DND-41 (cell line): Measurements from ENCODE around the gene CCDC3.

Experiments
- ATAC-seq: fragments of 200-7000 bp; cut with Tn5 transposase; 3 replicates; pipeline ENCODE4 v1.9.1; 2021; ENCODE audit warnings: low read depth; ENCODE audit not compliant: insufficient read depth
- DNase-seq: peaks from one replicate; pipeline ENCODE4 v3.0.0-alpha.2; 2020
- H2AFZ ChIP-seq: 2 replicates; pipeline ENCODE4 v1.6.0; 2012; ENCODE audit warnings: low read depth, low read length
- H3K27ac ChIP-seq: 2 replicates; pipeline ENCODE4 v1.5.1; 2012; ENCODE audit warnings: low read length, inconsistent platforms
- H3K27me3 ChIP-seq: fragments of 200-600 bp; sonication (generic); 2 replicates; pipeline ENCODE4 v1.6.0; 2012; ENCODE audit warnings: low read length, mild to moderate bottlenecking, inconsistent platforms; ENCODE audit not compliant: insufficient read depth, poor library complexity
- H3K36me3 ChIP-seq: 2 replicates; pipeline ENCODE4 v1.5.1; 2012; ENCODE audit warnings: low read length, inconsistent platforms; ENCODE audit not compliant: insufficient read depth
- H3K4me1 ChIP-seq: 2 replicates; pipeline ENCODE4 v1.5.1; 2012; ENCODE audit warnings: mild to moderate bottlenecking, low read length; ENCODE audit not compliant: insufficient read depth
- H3K4me2 ChIP-seq: 2 replicates; pipeline ENCODE4 v1.6.0; 2012; ENCODE audit warnings: mild to moderate bottlenecking, moderate library complexity, low read length, inconsistent platforms; ENCODE audit not compliant: insufficient read depth
- H3K4me3 ChIP-seq, 2 experiments: fragments of 200-600 bp in 1 of 2; shearing (Covaris generic) in 1 of 2; 2 replicates each; pipeline ENCODE4 v1.5.1; 2012 to 2016; ENCODE audit warnings: inconsistent platforms in 2 of 2, low read length in 2 of 2, mild to moderate bottlenecking in 2 of 2, low read depth in 1 of 2, moderate library complexity in 1 of 2
- H3K79me2 ChIP-seq: 2 replicates; pipeline ENCODE4 v1.6.0; 2012; ENCODE audit warnings: low read length, inconsistent platforms; ENCODE audit not compliant: insufficient read depth
- H3K9ac ChIP-seq: 2 replicates; pipeline ENCODE4 v1.6.0; 2012; ENCODE audit warnings: low read depth, mild to moderate bottlenecking, inconsistent platforms, low read length, moderate library complexity
- H3K9me3 ChIP-seq: 2 replicates; pipeline ENCODE4 v1.5.1; 2012; ENCODE audit warnings: low read length, moderate library complexity, mild to moderate bottlenecking, inconsistent platforms; ENCODE audit not compliant: insufficient read depth, severe bottlenecking
- H4K20me1 ChIP-seq: 2 replicates; pipeline ENCODE4 v1.6.0; 2012; ENCODE audit warnings: low read length; ENCODE audit not compliant: insufficient read depth
- CTCF ChIP-seq: IDR thresholded peaks from 2 replicates; pipeline ENCODE4 v1.5.1; 2012; ENCODE audit warnings: borderline replicate concordance, low read length, moderate library complexity, mild to moderate bottlenecking; ENCODE audit not compliant: poor library complexity, severe bottlenecking; ENCODE audit errors: extremely low read depth
- EZH2 ChIP-seq: IDR thresholded peaks from 3 replicates; pipeline ENCODE4 v1.6.1; 2012; ENCODE audit warnings: borderline replicate concordance, low read depth, mild to moderate bottlenecking, moderate library complexity, low read length, inconsistent platforms; ENCODE audit not compliant: severe bottlenecking

Gene CCDC3

DNA sequence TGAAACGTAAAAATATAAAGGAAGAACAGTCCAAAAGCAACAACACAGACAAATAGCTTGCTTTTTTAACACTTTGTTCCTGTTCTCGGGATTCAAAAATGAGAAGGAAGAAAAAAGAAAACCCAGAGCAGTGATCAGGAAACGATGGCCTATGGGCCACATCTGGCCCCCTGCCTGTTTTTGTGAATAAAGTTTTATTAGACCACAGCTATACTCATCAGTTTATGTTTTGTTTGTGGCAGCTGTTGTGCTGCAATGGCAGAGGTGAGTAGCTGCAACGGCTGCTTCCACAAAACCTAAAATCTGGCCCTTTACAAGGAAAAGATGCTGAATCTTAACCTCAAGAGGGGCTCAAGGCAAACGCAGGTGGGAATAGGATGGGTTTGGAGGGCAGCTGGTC is 96.4 kb downstream of the CCDC3 start:
- Histone ChIP-seq H3K4me1 (no peaks in the 10 kb centered on the region), H3K79me2 (no peaks in the 10 kb centered on the region), H3K4me3 (no peak overlapping the region), H3K9ac (no peak overlapping the region), H3K27ac (no peak overlapping the region), H3K9me3 (no peaks in the 10 kb centered on the region), H3K4me2 (no peak overlapping the region), H4K20me1 (no peaks in the 10 kb centered on the region), H3K36me3 (no peaks in the 10 kb centered on the region), H3K27me3 (no peaks in the 10 kb centered on the region), H2AFZ (no peak overlapping the region)
- ATAC-seq (no peak), DNase-seq (no peak)
- TF ChIP-seq CTCF (no peak), EZH2 (no peak)

DNA sequence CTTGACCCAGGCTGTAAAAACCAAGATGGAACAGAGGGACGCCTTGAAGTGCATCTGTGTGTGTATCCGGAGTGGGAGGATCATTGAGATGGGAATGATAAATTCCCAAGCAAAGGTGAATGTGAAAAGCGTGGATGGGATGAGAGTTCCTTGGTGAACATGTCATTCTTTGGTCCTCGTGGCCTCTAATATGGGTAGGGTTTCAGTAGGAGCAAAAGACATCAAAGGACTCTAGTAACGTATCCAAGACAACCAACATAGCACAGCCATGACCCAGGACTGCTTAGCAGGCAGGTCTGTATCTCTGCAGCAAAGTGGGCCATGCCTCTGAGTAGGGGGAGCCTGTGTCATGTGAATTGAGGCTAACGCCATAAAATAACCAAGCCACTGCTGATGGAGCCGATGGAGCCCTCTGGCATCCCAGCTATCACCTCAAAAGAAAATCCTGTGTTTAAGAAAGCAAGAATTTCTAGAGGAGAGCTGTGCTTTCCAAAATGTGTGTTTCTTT is 98.6 kb downstream of the CCDC3 start:
- Histone ChIP-seq H4K20me1 (no peaks in the 10 kb centered on the region), H3K27ac (no peak overlapping the region), H3K79me2 (no peaks in the 10 kb centered on the region), H3K27me3 (no peaks in the 10 kb centered on the region), H2AFZ (no peak overlapping the region), H3K9me3 (no peaks in the 10 kb centered on the region), H3K4me1 (no peaks in the 10 kb centered on the region), H3K4me3 (no peak overlapping the region), H3K36me3 (no peaks in the 10 kb centered on the region), H3K9ac (no peak overlapping the region), H3K4me2 (no peak overlapping the region)
- no peak for TF ChIP-seq EZH2
- no peak for TF ChIP-seq CTCF
- DNase-seq (no peak), ATAC-seq (no peak)

- no peak for TF ChIP-seq EZH2
- TF ChIP-seq CTCF, result peak; percentile 95
- DNase-seq (peak; percentile 68), ATAC-seq (peak; percentile 72; the same call in 2 of the 3 replicates)
Observed at GRCh38 chr10:12902135-12902572, 99.4 kb downstream of the CCDC3 start.

DNA sequence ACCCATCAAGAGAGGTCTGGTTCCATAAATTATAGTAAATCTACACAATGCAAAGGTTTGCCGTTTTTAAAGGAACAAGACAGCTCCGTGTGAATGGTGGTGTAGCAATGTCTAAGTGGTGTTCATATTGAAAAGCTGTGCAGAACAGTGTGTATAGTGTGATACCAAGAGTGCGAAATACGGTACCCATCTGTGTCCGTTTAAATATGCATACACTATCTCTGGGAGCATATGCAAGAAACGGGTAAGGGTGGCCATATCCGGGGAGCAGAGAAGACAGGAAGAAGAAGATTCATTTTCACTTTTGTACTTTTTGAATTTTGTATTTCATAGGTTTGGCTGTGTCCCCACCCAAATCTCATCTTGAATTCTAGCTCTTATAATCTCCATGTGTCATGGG is 102.0 kb downstream of the CCDC3 start:
- no peak overlapping the region for H3K4me2 ChIP-seq
- H4K20me1 ChIP-seq, result no peaks in the 10 kb centered on the region
- H3K36me3 ChIP-seq, result no peaks in the 10 kb centered on the region
- H3K27me3 ChIP-seq, result no peaks in the 10 kb centered on the region
- no peaks in the 10 kb centered on the region for H3K79me2 ChIP-seq
- H3K27ac ChIP-seq, result no peak overlapping the region
- no peak overlapping the region for H3K9ac ChIP-seq
- ATAC-seq (no peak), DNase-seq (no peak)
- no peak overlapping the region for H2AFZ ChIP-seq
- TF ChIP-seq EZH2 (no peak), CTCF (no peak)
- H3K9me3 ChIP-seq, result no peaks in the 10 kb centered on the region
- no peak overlapping the region for H3K4me3 ChIP-seq
- no peaks in the 10 kb centered on the region for H3K4me1 ChIP-seq

More at GRCh38 chr10:12902135-12902572, 99.4 kb downstream of the CCDC3 start:
- Histone ChIP-seq H4K20me1 (no peaks in the 10 kb centered on the region), H3K4me2 (no peak overlapping the region), H3K27me3 (no peaks in the 10 kb centered on the region), H2AFZ (no peak overlapping the region), H3K27ac (no peak overlapping the region), H3K9ac (no peak overlapping the region), H3K9me3 (no peaks in the 10 kb centered on the region), H3K79me2 (no peaks in the 10 kb centered on the region), H3K4me3 (no peak overlapping the region), H3K36me3 (no peaks in the 10 kb centered on the region), H3K4me1 (no peaks in the 10 kb centered on the region)
